IPS-20b (cell line): ENCODE measurements around the gene KHDC4.
"Not testable (repeated sequence)": the region's sequence is repeated elsewhere in the genome, so short reads cannot be mapped to it uniquely, and the experiment has no call there.

Experiments used
- H3K27ac ChIP-seq: one replicate; pipeline ENCODE4 v1.5.1; 2013; ENCODE audit warnings: low read length
- H3K27me3 ChIP-seq: 2 replicates; pipeline ENCODE4 v1.6.1; 2013; ENCODE audit warnings: mild to moderate bottlenecking, low read length, inconsistent platforms; ENCODE audit not compliant: insufficient read depth
- H3K36me3 ChIP-seq: 2 replicates; pipeline ENCODE4 v1.6.1; 2013; ENCODE audit warnings: low read depth, mild to moderate bottlenecking, inconsistent platforms, low read length, moderate library complexity; ENCODE audit not compliant: insufficient read depth
- H3K4me1 ChIP-seq: 2 replicates; pipeline ENCODE4 v1.6.1; 2013; ENCODE audit warnings: mild to moderate bottlenecking, control low read depth, inconsistent platforms, low read length, moderate library complexity; ENCODE audit not compliant: insufficient read depth
- H3K4me3 ChIP-seq: 2 replicates; pipeline ENCODE4 v1.5.1; 2013; ENCODE audit warnings: mild to moderate bottlenecking, low read length, inconsistent platforms
- H3K9ac ChIP-seq: 2 replicates; pipeline ENCODE4 v1.6.1; 2013; ENCODE audit warnings: low read depth, mild to moderate bottlenecking, inconsistent platforms, low read length, moderate library complexity
- H3K9me3 ChIP-seq: 2 replicates; pipeline ENCODE4 v1.6.1; 2013; ENCODE audit warnings: mild to moderate bottlenecking, low read depth, low read length, inconsistent platforms; ENCODE audit not compliant: insufficient read depth

KHDC4 gene

DNA sequence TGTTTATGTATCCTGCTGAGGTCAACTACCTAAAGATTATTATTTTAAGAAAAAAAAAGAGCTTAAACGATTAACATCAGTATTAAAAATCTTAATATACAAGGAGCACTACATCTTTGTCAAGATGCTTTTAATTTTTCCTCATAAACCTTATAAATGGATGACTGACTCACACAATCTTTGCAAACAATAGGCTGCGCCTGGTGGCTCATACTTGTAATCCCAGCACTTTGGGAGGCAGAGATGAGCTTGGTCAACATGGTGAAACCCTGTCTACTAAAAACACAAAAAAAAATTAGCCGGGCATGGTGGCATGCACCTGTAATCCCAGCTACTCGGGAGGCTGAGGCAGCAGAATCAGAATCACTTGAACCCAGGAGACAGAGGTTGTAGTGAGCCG, 1.7 kb downstream of the KHDC4 start:
- no peak overlapping the region for H3K27ac ChIP-seq
- no peak overlapping the region for H3K9ac ChIP-seq
- H3K27me3 ChIP-seq: no peaks in the 10 kb centered on the region
- H3K36me3 ChIP-seq: peaks cover 62% of the 10 kb centered on the region
- H3K4me1 ChIP-seq: peaks cover 5% of the 10 kb centered on the region; the same call in 1 of the 2 replicates
- H3K9me3 ChIP-seq: no peaks in the 10 kb centered on the region
- peak overlapping the region; percentile 81; the same call in 1 of the 2 replicates for H3K4me3 ChIP-seq

DNA sequence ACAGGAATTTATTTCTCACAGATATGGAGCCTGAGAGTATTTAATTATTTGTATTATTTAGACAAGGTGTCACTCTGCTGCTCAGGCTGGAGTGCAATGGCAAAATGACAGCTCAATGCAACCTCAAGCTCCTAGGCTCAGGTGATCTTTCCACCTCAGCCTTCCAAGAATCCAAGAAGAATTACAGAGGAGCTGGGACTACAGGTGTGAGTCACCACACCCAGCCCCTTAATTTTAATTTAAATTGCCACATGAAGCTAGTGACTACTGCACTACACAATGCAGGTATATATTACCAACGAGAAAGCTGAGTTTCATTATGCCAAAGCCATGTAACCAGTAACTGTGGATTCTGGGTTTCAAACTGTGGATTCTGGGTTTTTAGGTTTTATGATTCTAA, 2.1 kb downstream of the KHDC4 start:
- Histone ChIP-seq H3K9me3 (no peaks in the 10 kb centered on the region), H3K27me3 (no peaks in the 10 kb centered on the region), H3K9ac (no peak overlapping the region), H3K27ac (no peak overlapping the region), H3K36me3 (peaks cover 66% of the 10 kb centered on the region), H3K4me1 (peaks cover 5% of the 10 kb centered on the region; the same call in 1 of the 2 replicates), H3K4me3 (peak overlapping the region; percentile 81)

DNA sequence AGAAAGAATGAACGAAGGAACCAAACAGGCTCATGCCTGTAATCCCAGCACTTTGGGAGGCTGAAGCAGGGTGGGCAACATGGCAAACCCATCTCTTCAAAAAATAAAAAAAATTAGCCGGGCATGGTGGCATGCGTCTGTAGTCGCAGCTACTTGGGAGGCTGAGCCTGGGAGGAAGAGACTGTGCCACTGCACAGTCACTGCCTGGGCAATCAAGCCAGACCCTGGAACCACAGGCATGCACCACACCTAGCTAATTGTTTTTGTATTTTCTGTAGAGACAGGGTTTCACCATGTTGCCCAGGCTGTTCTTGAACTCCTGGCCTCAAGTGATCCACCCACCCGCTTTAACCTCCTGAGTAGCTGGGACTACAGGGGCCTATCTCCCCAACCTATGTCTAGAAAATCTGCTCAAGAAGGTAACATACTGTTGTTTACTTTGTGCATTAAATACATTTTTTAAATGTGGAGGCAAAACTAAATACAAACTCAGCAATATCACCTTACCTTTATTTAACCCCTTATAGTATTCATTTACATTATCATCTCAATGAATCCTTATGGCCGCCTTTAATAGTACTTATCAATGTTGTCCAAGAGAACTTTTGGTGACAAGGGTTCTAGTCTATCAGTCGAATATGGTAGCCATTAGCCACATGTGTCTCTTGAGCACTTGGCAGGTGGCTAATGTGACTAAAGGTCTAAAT, 2.7 kb downstream of the KHDC4 start:
- H3K9ac ChIP-seq: peak overlapping the region; percentile 33

DNA sequence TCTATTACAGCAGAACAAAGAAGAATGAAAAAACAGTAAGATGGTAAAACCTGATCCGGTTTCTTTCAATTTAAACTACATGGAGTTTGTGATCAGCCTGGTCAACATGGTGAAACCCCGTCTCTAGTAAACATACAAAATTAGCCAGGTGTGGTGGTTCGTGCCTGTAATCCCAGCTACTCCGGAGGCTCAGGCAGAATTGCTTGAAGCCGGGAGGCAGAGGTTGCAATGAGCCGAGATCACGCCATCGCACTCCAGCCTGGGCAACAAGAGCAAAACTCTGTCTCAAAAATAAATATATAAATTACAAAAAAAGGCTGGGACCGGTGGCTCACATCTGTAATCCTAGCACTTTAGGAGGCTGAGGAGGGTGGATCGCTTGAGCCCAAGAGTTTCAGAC, 3.5 kb downstream of the KHDC4 start:
- H3K4me3 ChIP-seq, H3K9ac ChIP-seq, H3K4me1 ChIP-seq, H3K27me3 ChIP-seq, H3K9me3 ChIP-seq, H3K27ac ChIP-seq: not testable (repeated sequence)
- H3K36me3 ChIP-seq: peaks cover 80% of the 10 kb centered on the region

More for the DNA sequence above, 2.7 kb downstream of the KHDC4 start:
- H3K27me3 ChIP-seq: no peaks in the 10 kb centered on the region
- H3K4me1 ChIP-seq: peaks cover 5% of the 10 kb centered on the region; the same call in 1 of the 2 replicates
- H3K27ac ChIP-seq: no peak overlapping the region
- H3K9me3 ChIP-seq: no peaks in the 10 kb centered on the region
- peak overlapping the region; percentile 42; the same call in 1 of the 2 replicates for H3K4me3 ChIP-seq
- H3K36me3 ChIP-seq: peaks cover 72% of the 10 kb centered on the region

DNA sequence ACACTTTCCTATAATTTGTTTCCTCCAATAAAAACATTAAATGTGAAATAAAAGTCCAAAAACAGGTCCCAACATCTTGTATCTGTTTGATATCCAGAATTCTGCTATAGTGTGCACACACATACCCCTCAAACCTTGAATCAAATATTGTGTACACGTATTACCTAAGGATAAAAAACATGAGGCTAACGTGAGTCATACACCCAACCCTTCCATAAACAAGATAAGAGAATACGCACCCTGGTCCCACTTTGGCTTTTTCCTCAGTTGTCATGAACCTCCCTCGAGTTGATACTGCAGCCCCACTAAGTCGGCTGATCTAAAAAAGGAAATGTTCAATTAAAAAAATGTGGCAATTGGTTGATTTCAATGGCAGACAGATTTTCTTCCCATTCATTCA, 5.2 kb downstream of the KHDC4 start:
- Histone ChIP-seq H3K27ac (no peak overlapping the region), H3K36me3 (peaks cover 97% of the 10 kb centered on the region), H3K4me1 (peaks cover 5% of the 10 kb centered on the region; the same call in 1 of the 2 replicates)

DNA sequence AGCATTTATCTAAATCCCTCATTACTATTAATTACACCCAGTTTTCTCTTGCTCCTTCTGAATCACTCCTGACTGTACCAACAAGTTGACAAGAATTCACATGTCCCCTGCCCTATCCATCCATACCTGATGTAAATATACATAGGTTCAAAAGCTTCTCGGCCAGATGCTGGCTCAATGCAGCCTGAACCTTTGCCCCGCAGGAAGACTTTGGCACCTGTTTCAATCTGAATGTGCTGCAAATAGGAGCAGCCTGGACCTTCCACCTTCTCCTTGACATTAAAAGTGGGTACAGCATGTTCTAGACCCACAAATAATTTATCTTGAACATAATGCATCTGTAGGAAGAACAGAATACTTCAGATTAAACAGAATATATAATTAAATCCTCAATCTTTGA, 8.7 kb downstream of the KHDC4 start:
- no peak overlapping the region for H3K9ac ChIP-seq
- H3K4me1 ChIP-seq: no peaks in the 10 kb centered on the region
- no peak overlapping the region for H3K27ac ChIP-seq
- peaks cover 100% of the 10 kb centered on the region for H3K36me3 ChIP-seq
- no peaks in the 10 kb centered on the region for H3K27me3 ChIP-seq
- H3K9me3 ChIP-seq: no peaks in the 10 kb centered on the region
- H3K4me3 ChIP-seq: no peak overlapping the region

More for the DNA sequence above, 5.2 kb downstream of the KHDC4 start:
- Histone ChIP-seq H3K27me3 (no peaks in the 10 kb centered on the region), H3K9ac (no peak overlapping the region), H3K4me3 (no peak overlapping the region), H3K9me3 (no peaks in the 10 kb centered on the region)

DNA sequence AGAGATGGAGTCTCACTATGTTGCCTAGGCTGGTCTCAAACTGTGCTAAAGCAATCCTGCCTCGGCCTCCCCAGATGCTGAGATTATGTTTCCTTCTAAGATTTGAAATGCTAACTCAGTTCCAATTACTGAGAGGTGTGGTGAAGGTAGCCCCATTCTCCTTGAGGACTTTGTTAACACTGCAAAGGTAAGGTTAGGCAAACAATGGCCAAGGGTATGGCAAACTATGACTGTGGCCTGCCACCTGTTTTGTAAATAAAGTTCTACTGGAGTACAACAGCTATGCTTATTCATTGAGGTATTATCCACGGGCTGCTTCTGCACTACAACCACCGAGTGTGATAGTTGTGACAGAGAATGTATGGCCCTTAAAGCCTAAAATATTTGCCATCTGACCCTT, 13.5 kb downstream of the KHDC4 start:
- H3K9ac ChIP-seq: no peak overlapping the region
- H3K9me3 ChIP-seq: no peaks in the 10 kb centered on the region
- H3K27me3 ChIP-seq: no peaks in the 10 kb centered on the region
- H3K27ac ChIP-seq: no peak overlapping the region
- H3K4me3 ChIP-seq: no peak overlapping the region
- H3K4me1 ChIP-seq: no peaks in the 10 kb centered on the region
- H3K36me3 ChIP-seq: peaks cover 98% of the 10 kb centered on the region

DNA sequence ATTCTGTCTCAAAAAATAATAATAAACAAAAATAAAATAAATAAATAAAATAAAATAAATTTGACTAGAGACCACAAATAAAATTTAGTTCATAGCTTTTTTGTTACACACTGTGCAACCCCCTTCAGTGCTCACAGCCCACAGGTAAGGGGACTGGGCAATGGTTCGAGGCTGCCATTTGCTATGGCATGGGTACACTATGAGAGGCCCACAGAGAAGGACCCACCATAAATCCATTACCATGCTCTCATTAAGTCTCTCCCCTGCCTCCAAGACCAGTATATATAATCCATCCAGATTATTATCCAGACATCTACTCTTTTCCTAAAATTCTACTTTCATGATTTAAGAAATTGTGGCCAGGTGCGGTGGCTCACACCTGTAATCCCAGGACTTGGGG, 14.4 kb downstream of the KHDC4 start:
- Histone ChIP-seq H3K27ac (no peak overlapping the region), H3K36me3 (peaks cover 98% of the 10 kb centered on the region), H3K4me1 (no peaks in the 10 kb centered on the region), H3K27me3 (no peaks in the 10 kb centered on the region), H3K4me3 (no peak overlapping the region), H3K9ac (no peak overlapping the region), H3K9me3 (no peaks in the 10 kb centered on the region)

DNA sequence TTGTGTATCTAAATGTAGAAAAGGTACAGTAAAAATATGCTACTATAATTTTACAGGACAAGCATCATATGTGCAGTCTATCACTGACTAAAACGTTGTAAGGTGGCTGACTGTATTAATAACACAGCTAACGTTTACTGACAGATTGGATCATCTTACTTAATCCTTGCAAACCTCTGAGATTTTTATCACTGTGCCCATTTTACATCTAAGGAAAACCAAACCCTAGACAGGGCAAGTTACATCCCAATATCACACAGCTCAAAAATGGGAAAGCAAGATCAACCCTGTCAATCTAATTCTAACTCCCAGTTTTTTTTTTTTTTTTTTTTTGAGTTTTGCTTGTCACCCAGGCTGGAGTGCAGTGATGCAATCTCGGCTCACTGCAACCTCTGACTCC, 15.6 kb downstream of the KHDC4 start:
- Histone ChIP-seq H3K27ac (no peak overlapping the region), H3K4me3 (no peak overlapping the region), H3K9ac (no peak overlapping the region), H3K9me3 (no peaks in the 10 kb centered on the region), H3K27me3 (no peaks in the 10 kb centered on the region), H3K4me1 (no peaks in the 10 kb centered on the region), H3K36me3 (peaks cover 98% of the 10 kb centered on the region)

DNA sequence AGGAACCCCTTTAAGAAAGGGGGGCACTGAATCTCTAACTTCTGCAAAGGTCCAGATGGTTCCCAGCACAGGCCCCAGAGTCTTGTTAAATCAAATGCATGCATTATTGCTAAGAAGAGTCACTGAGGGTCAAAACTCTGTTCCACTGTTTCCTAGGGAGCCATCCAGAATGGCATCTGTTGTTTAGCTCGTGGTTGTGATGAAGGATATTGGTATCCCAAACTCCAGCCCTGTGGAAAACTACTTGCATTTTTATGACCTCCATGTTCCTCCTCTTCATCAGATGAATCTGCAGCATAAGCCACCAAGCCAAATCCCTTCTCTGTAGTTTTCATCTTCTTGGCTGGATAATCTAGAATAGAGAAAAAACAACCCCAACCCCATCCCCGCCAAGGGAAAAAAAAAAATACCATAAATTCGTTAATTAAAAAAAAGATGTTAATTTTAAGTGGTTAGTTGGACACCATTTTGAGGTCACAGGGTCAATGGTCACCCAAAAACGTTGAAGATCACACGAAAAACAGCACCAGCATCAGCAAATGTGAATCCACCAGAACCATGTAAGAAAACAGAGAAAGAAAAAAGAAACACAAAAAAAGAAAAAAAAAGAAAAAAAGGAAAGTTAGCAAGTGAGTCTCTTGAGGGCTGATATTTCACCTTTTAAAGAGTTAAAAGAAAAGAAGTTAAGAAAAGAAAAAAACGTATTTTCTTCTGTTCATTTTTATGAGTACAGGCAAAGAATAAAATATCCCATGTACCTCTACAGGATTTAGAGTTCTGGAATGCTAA, 20.1 kb downstream of the KHDC4 start:
- H3K9ac ChIP-seq: no peak overlapping the region
- H3K4me3 ChIP-seq: no peak overlapping the region
- no peak overlapping the region for H3K27ac ChIP-seq
- no peaks in the 10 kb centered on the region for H3K9me3 ChIP-seq
- peaks cover 81% of the 10 kb centered on the region for H3K36me3 ChIP-seq
- H3K4me1 ChIP-seq: peaks cover 3% of the 10 kb centered on the region; the same call in 1 of the 2 replicates
- no peaks in the 10 kb centered on the region for H3K27me3 ChIP-seq

DNA sequence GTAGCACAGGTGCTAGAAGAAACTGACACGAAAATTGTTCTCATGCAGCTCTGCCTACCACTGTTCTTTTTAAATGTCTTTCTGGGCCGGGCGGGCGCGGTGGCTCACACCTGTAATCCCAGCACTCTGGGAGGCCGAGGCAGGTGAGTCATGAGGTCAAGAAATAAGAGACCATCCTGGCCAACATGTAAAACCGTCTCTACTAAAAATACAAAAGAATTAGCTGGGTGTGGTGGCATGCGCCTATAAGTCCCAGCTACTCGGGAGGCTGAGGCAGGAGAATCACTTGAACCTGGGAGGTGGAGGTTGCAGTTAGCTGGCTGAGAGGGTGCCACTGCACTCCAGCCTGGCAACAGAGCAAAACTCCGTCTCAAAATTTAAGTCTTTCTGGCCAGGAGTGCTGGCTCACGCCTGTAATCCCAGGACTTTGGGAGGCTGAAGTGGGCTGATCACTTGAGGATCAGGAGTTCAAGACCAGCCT, 22.1 kb downstream of the KHDC4 start:
- Histone ChIP-seq H3K27ac (no peak overlapping the region), H3K4me3 (peak overlapping the region; percentile 84; the same call in 1 of the 2 replicates), H3K9ac (no peak overlapping the region)

More for the DNA sequence above, 22.1 kb downstream of the KHDC4 start:
- peaks cover 3% of the 10 kb centered on the region; the same call in 1 of the 2 replicates for H3K4me1 ChIP-seq
- no peaks in the 10 kb centered on the region for H3K9me3 ChIP-seq
- no peaks in the 10 kb centered on the region for H3K27me3 ChIP-seq
- peaks cover 76% of the 10 kb centered on the region for H3K36me3 ChIP-seq
